Astrocyte of the cerebellum (primary cell): ENCODE measurements around the gene SDCCAG8.

Experiments used
- DNase-seq: peaks from one replicate; pipeline ENCODE4 v3.0.0-alpha.2; 2011; ENCODE audit warnings: low read depth
- H3K4me3 ChIP-seq: 2 replicates; pipeline ENCODE4 v1.5.1; 2011; ENCODE audit warnings: mild to moderate bottlenecking, low read depth, low read length, moderate library complexity
- in situ Hi-C: cut with HindIII; loops from 2 replicates; pipeline ENCODE4 v1.10.0; 2017; ENCODE audit warnings: low sequenced_read_pairs
- TF ChIP-seq, protein P1 (sequence below): IDR thresholded peaks from 2 replicates; pipeline ENCODE4 v1.5.1; 2012; ENCODE audit warnings: low read length, low read depth, moderate library complexity, mild to moderate bottlenecking; ENCODE audit errors: missing control alignments

The SDCCAG8 gene

DNA sequence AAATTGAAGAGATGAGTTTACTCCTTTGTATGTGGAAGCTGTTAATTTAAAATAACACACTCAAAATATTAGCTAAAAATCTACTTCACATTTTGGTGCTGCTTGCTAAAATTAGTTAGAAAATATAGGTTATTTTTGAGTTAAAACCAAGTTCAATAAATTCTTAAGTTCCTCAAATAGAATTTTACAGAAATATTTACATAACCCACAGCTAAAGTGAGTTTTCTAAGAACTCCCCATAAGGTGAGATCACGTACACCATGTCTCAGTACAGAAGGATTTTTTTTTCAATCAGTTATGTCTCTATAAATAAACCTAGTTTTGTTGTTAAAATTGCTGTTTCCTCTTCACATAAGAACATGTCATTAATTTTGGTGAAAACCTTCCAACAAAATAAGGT, 108.0 kb downstream of the SDCCAG8 start:
- H3K4me3 ChIP-seq, result no peak overlapping the region
- no peak for DNase-seq
- in situ Hi-C loops, result no loop called here
- TF ChIP-seq, protein P1, sequence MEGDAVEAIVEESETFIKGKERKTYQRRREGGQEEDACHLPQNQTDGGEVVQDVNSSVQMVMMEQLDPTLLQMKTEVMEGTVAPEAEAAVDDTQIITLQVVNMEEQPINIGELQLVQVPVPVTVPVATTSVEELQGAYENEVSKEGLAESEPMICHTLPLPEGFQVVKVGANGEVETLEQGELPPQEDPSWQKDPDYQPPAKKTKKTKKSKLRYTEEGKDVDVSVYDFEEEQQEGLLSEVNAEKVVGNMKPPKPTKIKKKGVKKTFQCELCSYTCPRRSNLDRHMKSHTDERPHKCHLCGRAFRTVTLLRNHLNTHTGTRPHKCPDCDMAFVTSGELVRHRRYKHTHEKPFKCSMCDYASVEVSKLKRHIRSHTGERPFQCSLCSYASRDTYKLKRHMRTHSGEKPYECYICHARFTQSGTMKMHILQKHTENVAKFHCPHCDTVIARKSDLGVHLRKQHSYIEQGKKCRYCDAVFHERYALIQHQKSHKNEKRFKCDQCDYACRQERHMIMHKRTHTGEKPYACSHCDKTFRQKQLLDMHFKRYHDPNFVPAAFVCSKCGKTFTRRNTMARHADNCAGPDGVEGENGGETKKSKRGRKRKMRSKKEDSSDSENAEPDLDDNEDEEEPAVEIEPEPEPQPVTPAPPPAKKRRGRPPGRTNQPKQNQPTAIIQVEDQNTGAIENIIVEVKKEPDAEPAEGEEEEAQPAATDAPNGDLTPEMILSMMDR, result no peak

DNA sequence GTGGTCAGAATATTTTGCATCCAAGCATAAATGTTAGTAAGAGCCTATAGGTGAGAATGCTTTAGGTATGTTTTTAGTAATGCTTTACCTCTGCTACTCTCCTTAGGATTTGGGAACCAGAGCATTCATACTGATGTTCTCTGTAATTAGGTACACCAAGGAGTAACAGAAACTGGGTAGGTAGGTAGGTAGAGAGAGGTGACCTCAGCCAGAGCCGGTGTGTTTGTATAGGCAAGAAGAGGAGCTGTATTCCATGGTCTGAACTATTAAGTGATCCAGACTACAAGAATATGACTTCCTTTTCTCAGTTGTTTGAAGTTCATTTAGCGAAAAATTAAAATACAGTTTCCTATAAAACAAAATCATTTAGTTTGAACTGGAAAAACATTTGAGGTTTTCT, 108.5 kb downstream of the SDCCAG8 start:
- no peak for DNase-seq
- TF ChIP-seq, protein P1, result no peak
- H3K4me3 ChIP-seq, result no peak overlapping the region
- in situ Hi-C loops, result no loop called here

DNA sequence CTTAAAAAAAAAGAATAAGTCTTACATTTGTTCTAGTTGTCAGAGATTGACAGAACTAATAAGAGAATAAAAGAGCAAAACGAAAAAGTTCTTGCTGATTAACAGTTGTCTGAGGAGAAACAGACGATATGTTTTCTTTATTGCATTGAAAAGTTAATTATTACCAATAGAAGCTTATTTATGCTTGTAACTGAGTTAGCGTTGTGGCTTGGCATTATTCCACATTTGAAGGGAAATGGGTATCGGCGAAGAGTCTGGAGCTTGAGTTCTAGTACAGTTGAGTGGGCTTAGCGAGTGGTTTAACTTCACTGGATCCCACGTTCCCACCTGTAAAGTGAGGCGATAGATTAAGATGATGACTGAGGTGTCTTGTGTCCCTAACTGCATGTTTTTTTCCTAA, 109.0 kb downstream of the SDCCAG8 start:
- DNase-seq, result no peak
- TF ChIP-seq, protein P1, result no peak
- in situ Hi-C loops, result no loop called here
- no peak overlapping the region for H3K4me3 ChIP-seq

DNA sequence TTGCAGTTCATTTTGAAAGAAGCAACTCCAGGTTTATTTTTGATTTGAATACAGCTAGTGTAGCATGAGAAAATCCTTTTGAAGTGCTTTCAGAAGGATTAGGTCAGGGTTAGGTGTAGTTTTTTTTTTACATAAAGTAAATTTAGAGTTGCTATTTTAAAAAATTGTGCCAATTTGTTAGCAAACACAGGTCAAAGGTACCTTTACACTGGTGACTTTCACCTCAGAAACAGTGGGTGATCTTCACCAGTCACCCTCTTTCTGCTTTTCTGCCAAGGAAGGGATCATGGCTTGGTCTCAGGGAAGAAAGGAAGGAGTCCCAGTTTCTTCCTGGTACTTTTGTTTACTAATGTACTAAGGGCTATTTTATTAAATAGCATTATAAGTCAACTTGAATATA, 111.5 kb downstream of the SDCCAG8 start:
- TF ChIP-seq, protein P1, result no peak
- in situ Hi-C loops, result no loop called here
- no peak for DNase-seq
- no peak overlapping the region for H3K4me3 ChIP-seq

DNA sequence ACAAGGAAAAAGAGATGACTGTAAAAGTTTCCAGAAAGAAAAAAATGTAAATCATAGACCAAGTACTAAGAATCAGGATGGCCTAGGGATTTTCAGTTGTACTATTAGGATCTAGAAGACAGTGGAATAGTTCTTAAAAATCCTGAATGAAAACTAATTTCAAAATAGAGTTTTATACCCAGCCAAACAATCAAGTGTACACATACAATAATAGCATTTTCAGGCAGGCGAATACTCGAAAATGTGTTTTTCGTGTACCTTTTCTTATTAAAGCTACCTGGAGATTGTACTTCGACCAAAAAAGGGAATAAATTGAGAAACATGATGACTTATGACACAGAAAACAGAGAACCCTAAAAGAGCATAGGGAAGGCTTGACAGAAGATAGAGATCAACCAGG, 118.6 kb downstream of the SDCCAG8 start:
- TF ChIP-seq, protein P1, result no peak
- DNase-seq, result no peak
- no peak overlapping the region for H3K4me3 ChIP-seq
- in situ Hi-C loops, result no loop called here

DNA sequence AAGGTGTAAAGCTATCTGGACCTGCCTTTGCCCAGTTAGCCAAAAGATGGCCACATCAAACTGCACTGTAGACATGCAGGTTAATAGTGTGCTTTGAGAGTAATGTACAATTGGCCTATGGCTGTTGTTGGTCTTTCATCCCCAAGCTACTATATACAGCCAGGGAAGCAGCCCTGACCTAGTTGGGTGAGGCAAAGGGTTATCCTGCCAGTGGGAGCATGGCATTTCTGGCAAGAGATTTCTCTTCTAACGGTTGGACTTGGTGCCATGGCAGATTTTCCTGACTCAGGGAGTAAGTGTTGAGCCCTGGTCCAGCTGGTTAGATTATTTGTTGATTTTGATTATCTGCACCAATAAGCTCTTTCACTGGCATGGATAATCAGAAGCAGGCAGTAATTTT, 119.8 kb downstream of the SDCCAG8 start:
- no peak for DNase-seq
- in situ Hi-C loops, result no loop called here
- H3K4me3 ChIP-seq, result no peak overlapping the region
- TF ChIP-seq, protein P1, result no peak

DNA sequence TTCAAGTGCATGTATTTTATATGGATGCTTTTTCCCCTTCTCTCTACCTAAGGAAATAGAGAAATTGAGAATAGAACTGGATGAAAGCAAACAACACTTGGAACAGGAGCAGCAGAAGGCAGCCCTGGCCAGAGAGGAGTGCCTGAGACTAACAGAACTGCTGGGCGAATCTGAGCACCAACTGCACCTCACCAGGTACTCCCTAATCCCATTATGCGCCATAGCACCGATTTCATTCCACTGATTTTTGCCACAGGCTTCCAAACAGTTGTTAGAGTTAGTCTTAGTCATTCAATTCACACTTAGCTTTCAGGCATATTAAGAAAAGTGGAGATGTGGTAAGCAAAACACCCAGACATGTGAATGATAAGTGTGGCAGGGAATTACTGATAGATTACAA, 122.8 kb downstream of the SDCCAG8 start:
- in situ Hi-C loops, result no loop called here
- no peak overlapping the region for H3K4me3 ChIP-seq
- TF ChIP-seq, protein P1, result no peak
- no peak for DNase-seq
